Fibroblast of upper back skin (primary cell): Measurements from ENCODE around the gene VGLL4.
"Not testable (repeated sequence)": the region's sequence is repeated elsewhere in the genome, so short reads cannot be mapped to it uniquely, and the experiment has no call there.

Experiments
- DNase-seq: peaks from one replicate; pipeline ENCODE4 v3.0.0-alpha.2; 2013

Gene VGLL4

GRCh38 chr3:11643605-11644087, at the start of gene VGLL4:
VGLL4 (minus strand) TSS chr3:11643915; CDS start chr3:11643518, 397 bp downstream.
- DNase-seq: peak; percentile 96

- DNase-seq: no peak
These were observed 48.8 kb upstream of the VGLL4 start for GRCh38 chr3:11692532-11692813.

- no peak for DNase-seq
These were observed 48.2 kb upstream of the VGLL4 start for GRCh38 chr3:11691767-11692531.

GRCh38 chr3:11690863-11691766, 47.4 kb upstream of the VGLL4 start:
- DNase-seq: peak; percentile 69

- no peak for DNase-seq
These were observed 46.0 kb upstream of the VGLL4 start for GRCh38 chr3:11689749-11690148.

- DNase-seq: not testable (repeated sequence)
These were observed 41.3 kb upstream of the VGLL4 start for GRCh38 chr3:11684980-11685379.

GRCh38 chr3:11680509-11680908, 36.8 kb upstream of the VGLL4 start:
- DNase-seq: no peak

- DNase-seq: no peak
These were observed 36.2 kb upstream of the VGLL4 start for GRCh38 chr3:11679964-11680363.

GRCh38 chr3:11672363-11672762, 28.6 kb upstream of the VGLL4 start:
- no peak for DNase-seq

- peak; percentile 87 for DNase-seq
These were observed 28.0 kb upstream of the VGLL4 start for GRCh38 chr3:11671648-11672100.

- DNase-seq: peak; percentile 53
These were observed 24.8 kb upstream of the VGLL4 start for GRCh38 chr3:11668243-11669235.

GRCh38 chr3:11665331-11665730, 21.6 kb upstream of the VGLL4 start:
- DNase-seq: no peak

GRCh38 chr3:11662392-11662990, 18.8 kb upstream of the VGLL4 start:
- DNase-seq: peak; percentile 47

GRCh38 chr3:11661827-11662226, 18.1 kb upstream of the VGLL4 start:
- DNase-seq: peak; percentile 87

GRCh38 chr3:11661052-11661656, 17.4 kb upstream of the VGLL4 start:
- DNase-seq: no peak

GRCh38 chr3:11660242-11660641, 16.5 kb upstream of the VGLL4 start:
- no peak for DNase-seq

GRCh38 chr3:11658180-11658579, 14.5 kb upstream of the VGLL4 start:
- DNase-seq: no peak

GRCh38 chr3:11655196-11655928, 11.6 kb upstream of the VGLL4 start:
- DNase-seq: no peak

- DNase-seq: no peak
These were observed 10.5 kb upstream of the VGLL4 start for GRCh38 chr3:11654166-11654565.

- no peak for DNase-seq
These were observed 9.8 kb upstream of the VGLL4 start for GRCh38 chr3:11653298-11654055.
